Rectal smooth muscle tissue (tissue), 1 donor: ENCODE measurements around the gene FOSB.
A peak's percentile ranks its signal among the peaks of the same experiment; 100 is the strongest.

Experiments
- H3K27ac ChIP-seq: one replicate; pipeline ENCODE4 v1.7.0; 2013; ENCODE audit warnings: low read depth, low read length, inconsistent platforms
- H3K27me3 ChIP-seq: one replicate; pipeline ENCODE4 v1.7.0; 2013; ENCODE audit warnings: low read length; ENCODE audit not compliant: control insufficient read depth, insufficient read depth
- H3K36me3 ChIP-seq: one replicate; pipeline ENCODE4 v1.7.0; 2013; ENCODE audit warnings: low read length; ENCODE audit not compliant: control insufficient read depth, insufficient read depth
- H3K4me1 ChIP-seq: one replicate; pipeline ENCODE4 v1.7.0; 2013; ENCODE audit warnings: low read length; ENCODE audit not compliant: control insufficient read depth, insufficient read depth
- H3K4me3 ChIP-seq: one replicate; pipeline ENCODE4 v1.7.0; 2013; ENCODE audit warnings: low read length
- H3K9ac ChIP-seq: one replicate; pipeline ENCODE4 v1.7.0; 2013; ENCODE audit warnings: low read length

FOSB gene

DNA sequence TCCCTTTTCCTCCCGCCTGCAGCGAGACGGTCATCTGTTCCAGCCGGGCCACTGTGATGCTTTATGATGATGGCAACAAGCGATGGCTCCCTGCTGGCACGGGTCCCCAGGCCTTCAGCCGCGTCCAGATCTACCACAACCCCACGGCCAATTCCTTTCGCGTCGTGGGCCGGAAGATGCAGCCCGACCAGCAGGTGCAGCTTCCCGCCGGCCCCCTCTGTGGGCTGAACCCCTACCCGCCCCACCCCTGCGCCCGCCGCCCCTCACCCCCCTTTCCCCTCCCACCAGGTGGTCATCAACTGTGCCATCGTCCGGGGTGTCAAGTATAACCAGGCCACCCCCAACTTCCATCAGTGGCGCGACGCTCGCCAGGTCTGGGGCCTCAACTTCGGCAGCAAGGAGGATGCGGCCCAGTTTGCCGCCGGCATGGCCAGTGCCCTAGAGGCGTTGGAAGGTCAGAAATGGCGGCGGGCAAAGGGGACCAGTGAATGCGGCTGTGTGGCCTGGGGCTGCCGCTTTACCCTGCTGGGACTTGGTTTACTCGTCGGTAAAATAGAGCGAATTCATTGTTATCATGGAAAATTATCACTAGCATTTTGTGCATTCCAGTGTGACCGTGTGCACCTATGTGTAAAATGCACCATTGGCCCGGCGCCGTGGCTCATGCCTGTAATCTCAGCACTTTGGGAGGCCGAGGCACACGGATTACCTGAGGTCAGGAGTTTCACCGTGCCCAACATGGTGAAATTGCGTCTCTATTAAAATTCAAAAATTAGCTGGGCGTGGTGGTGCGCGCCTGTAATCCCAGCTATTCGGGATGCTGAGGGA lies 50.1 kb downstream of the FOSB start:
- peaks cover 16% of the 10 kb centered on the region for H3K36me3 ChIP-seq
- H3K27me3 ChIP-seq = no peaks in the 10 kb centered on the region

DNA sequence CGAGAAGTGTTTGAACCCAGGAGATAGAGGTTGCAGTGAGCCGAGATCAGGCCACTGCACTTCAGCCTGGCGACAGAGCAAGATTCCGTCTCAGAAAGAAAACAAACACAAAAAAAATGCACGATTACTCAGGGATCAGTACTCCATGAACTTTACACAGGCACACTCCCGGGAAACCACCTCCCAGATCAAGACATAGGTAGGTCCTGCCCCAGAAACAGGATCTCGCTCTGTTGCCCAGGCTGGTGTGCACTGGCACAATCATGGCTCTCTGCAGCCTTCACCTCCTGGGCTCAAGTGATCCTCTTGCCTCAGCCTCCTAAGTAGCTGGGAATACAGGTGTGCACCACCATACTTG lies 50.7 kb downstream of the FOSB start:
- Histone ChIP-seq H3K27ac (no peak overlapping the region), H3K4me1 (peaks cover 12% of the 10 kb centered on the region), H3K27me3 (no peaks in the 10 kb centered on the region), H3K4me3 (no peak overlapping the region), H3K36me3 (peaks cover 17% of the 10 kb centered on the region), H3K9ac (no peak overlapping the region)

More for the DNA sequence above, 50.1 kb downstream of the FOSB start:
- Histone ChIP-seq H3K9ac (no peak overlapping the region), H3K4me3 (no peak overlapping the region), H3K4me1 (peaks cover 12% of the 10 kb centered on the region), H3K27ac (no peak overlapping the region)

DNA sequence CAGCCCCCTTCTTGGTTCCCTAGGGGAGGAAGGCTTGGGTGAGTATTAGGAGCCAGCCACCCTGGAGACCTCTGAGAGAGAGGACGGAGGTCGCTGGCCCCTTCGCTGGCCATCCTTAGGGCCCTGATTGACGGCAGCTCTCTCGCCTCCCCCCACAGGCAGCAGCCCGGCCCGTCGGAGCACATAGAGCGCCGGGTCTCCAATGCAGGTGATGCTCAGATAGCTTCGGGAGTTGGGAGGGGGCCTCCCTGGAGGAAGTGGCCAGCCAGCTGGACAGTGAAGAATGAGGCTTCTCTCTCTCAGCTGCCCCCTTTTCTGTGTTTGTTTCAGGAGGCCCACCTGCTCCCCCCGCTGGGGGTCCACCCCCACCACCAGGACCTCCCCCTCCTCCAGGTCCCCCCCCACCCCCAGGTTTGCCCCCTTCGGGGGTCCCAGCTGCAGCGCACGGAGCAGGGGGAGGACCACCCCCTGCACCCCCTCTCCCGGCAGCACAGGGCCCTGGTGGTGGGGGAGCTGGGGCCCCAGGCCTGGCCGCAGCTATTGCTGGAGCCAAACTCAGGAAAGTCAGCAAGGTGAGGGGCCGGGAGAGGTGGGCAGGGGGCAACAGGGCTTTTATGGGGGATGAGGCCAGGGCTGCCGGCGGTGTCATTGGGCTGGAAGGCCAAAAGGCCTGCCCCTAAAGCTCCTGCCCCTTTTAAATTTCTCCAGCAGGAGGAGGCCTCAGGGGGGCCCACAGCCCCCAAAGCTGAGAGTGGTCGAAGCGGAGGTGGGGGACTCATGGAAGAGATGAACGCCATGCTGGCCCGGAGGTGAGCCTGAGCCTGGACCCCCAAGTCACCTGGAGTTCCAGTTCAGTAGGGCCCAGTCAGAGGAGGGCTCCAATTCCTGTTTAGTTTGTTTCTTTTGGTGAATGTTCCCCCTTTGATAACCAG lies 54.5 kb downstream of the FOSB start:
- no peaks in the 10 kb centered on the region for H3K27me3 ChIP-seq
- H3K4me1 ChIP-seq = no peaks in the 10 kb centered on the region
- H3K27ac ChIP-seq = no peak overlapping the region
- H3K36me3 ChIP-seq = peaks cover 38% of the 10 kb centered on the region
- H3K4me3 ChIP-seq = no peak overlapping the region
- no peak overlapping the region for H3K9ac ChIP-seq

DNA sequence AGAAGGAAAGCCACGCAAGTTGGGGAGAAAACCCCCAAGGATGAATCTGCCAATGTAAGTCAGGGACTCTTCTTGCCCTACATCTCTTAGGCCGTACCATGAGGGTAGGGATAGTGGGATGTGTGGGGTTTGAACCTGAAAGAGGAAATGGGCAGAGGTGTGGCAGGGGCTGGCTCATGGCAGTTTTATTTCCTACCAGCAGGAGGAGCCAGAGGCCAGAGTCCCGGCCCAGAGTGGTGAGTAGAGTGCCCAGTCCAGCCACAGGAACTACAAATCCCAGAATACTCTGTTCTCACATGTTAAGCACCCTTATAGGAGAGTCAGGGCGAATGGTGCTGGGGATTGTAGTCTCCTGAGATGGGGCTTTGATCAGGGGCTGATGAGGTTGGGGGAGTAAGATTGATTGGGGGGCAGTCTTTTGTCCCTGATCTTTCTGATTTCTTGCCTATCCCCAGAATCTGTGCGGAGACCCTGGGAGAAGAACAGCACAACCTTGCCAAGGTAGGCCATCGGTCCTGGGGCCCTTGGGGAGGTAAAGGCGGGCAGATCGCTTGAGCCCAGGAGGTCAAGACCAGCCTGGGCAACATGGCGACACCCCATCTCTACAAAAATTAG lies 56.0 kb downstream of the FOSB start:
- Histone ChIP-seq H3K9ac (no peak overlapping the region), H3K36me3 (peaks cover 33% of the 10 kb centered on the region), H3K4me1 (no peaks in the 10 kb centered on the region), H3K4me3 (no peak overlapping the region), H3K27ac (peak overlapping the region; percentile 12), H3K27me3 (no peaks in the 10 kb centered on the region)

DNA sequence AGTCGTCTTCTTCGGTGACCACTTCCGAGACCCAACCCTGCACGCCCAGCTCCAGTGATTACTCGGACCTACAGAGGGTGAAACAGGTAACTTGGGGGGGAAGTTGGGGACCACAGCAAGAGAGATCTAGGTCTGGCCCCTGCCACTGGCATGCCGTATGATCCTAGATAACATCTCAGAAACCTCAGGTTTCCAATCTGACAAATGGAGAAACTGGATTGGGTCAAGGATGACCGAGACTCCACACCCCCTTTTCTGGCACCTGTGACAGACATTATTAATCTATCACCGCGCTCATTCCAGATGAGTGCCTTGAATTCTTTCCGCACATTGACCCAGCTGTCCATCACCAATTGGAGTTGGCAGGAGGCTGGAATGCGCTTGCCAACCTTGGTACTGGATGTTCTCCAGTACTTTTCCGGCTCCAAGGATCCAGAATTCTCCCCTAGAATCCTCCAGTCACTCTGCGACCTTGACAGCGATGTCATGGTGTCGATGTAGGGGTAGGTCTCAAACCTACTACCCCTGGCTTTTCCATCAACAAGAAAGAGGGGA lies 56.9 kb downstream of the FOSB start:
- no peak overlapping the region for H3K27ac ChIP-seq
- no peaks in the 10 kb centered on the region for H3K4me1 ChIP-seq
- H3K4me3 ChIP-seq = no peak overlapping the region
- H3K9ac ChIP-seq = no peak overlapping the region
- no peaks in the 10 kb centered on the region for H3K27me3 ChIP-seq
- H3K36me3 ChIP-seq = peaks cover 33% of the 10 kb centered on the region
